Common myeloid progenitor, CD34-positive (primary cell): Measurements from ENCODE around the gene PNPLA2.

Experiments
- CTCF ChIA-PET: fragments of 350-600 bp; sonication (Branson Sonifier 250); formaldehyde crosslinking; loops from one replicate; lab custom pipeline; 2021; ENCODE audit warnings: antibody characterized with exemption; lab: Charles Lee
- POLR2A ChIA-PET: fragments of 350-600 bp; sonication (Branson Sonifier 250); formaldehyde crosslinking; loops from one replicate; lab custom pipeline; 2021; ENCODE audit warnings: antibody characterized with exemption; lab: Charles Lee
- DNase-seq, 3 donors: peaks; one replicate each; pipeline versions ENCODE4 v3.0.0 to v3.0.0-alpha.2; 2013
- H3K27ac ChIP-seq, 2 experiments: 1 replicate in 1 of 2; 2 replicates in 1 of 2; pipeline ENCODE4 v1.7.0; 2013; ENCODE audit warnings: inconsistent platforms in 2 of 2, low read length in 2 of 2, mild to moderate bottlenecking in 2 of 2, low read depth in 1 of 2, moderate library complexity in 1 of 2; ENCODE audit not compliant: severe bottlenecking in 2 of 2, insufficient read depth in 1 of 2, poor library complexity in 1 of 2
- H3K27me3 ChIP-seq, 5 experiments: replicated peaks in 2 of 5; 1 replicate in 3 of 5; 2 replicates in 2 of 5; pipeline versions ENCODE4 v1.6.1 to v1.7.0; 2013; ENCODE audit warnings: low read length in 4 of 5, mild to moderate bottlenecking in 2 of 5, moderate library complexity in 2 of 5, inconsistent platforms in 1 of 5; ENCODE audit not compliant: insufficient read depth in 5 of 5, control insufficient read depth in 4 of 5
- H3K36me3 ChIP-seq, 4 experiments: 1 replicate in 2 of 4; 2 replicates in 2 of 4; pipeline versions ENCODE4 v1.6.1 to v1.7.0; 2013; ENCODE audit warnings: low read length in 3 of 4, control low read depth in 1 of 4, mild to moderate bottlenecking in 1 of 4; ENCODE audit not compliant: control insufficient read depth in 4 of 4, insufficient read depth in 4 of 4
- H3K4me1 ChIP-seq, 4 experiments: 1 replicate in 3 of 4; 2 replicates in 1 of 4; pipeline versions ENCODE4 v1.6.1 to v1.7.1; 2013; ENCODE audit warnings: low read length in 3 of 4, mild to moderate bottlenecking in 3 of 4, control low read depth in 1 of 4, inconsistent platforms in 1 of 4, moderate library complexity in 1 of 4; ENCODE audit not compliant: control insufficient read depth in 4 of 4, insufficient read depth in 4 of 4; ENCODE audit errors: control extremely low read depth in 1 of 4
- H3K4me3 ChIP-seq, 7 experiments: 1 replicate in 4 of 7; 2 replicates in 3 of 7; pipeline versions ENCODE4 v1.5.1 to v1.7.0; 2013; ENCODE audit warnings: mild to moderate bottlenecking in 7 of 7, low read length in 6 of 7, moderate library complexity in 6 of 7, inconsistent platforms in 2 of 7, low read depth in 2 of 7, control low read depth in 1 of 7; ENCODE audit not compliant: insufficient read depth in 4 of 7, control insufficient read depth in 1 of 7; ENCODE audit errors: extremely low read depth in 1 of 7
- H3K9me3 ChIP-seq, 5 experiments: 1 replicate in 4 of 5; 2 replicates in 1 of 5; pipeline versions ENCODE4 v1.6.1 to v1.7.1; 2013; ENCODE audit warnings: low read length in 4 of 5, mild to moderate bottlenecking in 2 of 5, inconsistent platforms in 1 of 5, low read depth in 1 of 5, moderate library complexity in 1 of 5; ENCODE audit not compliant: control insufficient read depth in 4 of 5, insufficient read depth in 2 of 5; ENCODE audit errors: control extremely low read depth in 1 of 5
- whole genome bisulfite sequencing: methylation state at CpG from one replicate; pipeline ENCODE4 v1.1.5; 2013; ENCODE audit not compliant: insufficient coverage; 5-methylcytosine and 5-hydroxymethylcytosine counted together

Gene PNPLA2

GRCh38 chr11:868802-869201, 50.1 kb downstream of the PNPLA2 start:
- Histone ChIP-seq H3K27me3 (no peaks in the 10 kb centered on the region), H3K27ac (no peak overlapping the region), H3K36me3 (peaks cover 0 to 25% (median 12%) of the 10 kb centered on the region in 4 experiments), H3K9me3 (no peaks in the 10 kb centered on the region), H3K4me3 (no peak overlapping the region), H3K4me1 (no peaks in the 10 kb centered on the region)
- 97% methylated on average over 7 of the region's 12 CpGs for WGBS
- ChIA-PET POLR2A (no interaction called here), CTCF (no interaction called here)
- DNase-seq, result no peak

GRCh38 chr11:869399-870126, 50.8 kb downstream of the PNPLA2 start:
- no peaks in the 10 kb centered on the region for H3K9me3 ChIP-seq
- no peak for DNase-seq
- H3K4me3 ChIP-seq, result no peak overlapping the region
- H3K27me3 ChIP-seq, result no peaks in the 10 kb centered on the region
- ChIA-PET CTCF (interaction anchor here (1.0 kb wide), 1 partner anchor 182 kb away, joined by 3 read pairs; no protein-coding TSS in a partner anchor), POLR2A (no interaction called here)
- peaks cover 0 to 28% (median 12%) of the 10 kb centered on the region in 4 experiments for H3K36me3 ChIP-seq
- no peak overlapping the region for H3K27ac ChIP-seq
- no peaks in the 10 kb centered on the region for H3K4me1 ChIP-seq
- 95% methylated on average over 22 of the region's 25 CpGs for WGBS

GRCh38 chr11:870127-870413, 51.4 kb downstream of the PNPLA2 start:
- H3K27me3 ChIP-seq, result no peaks in the 10 kb centered on the region
- no peak for DNase-seq

GRCh38 chr11:870418-870817, 51.7 kb downstream of the PNPLA2 start:
- Histone ChIP-seq H3K4me1 (no peaks in the 10 kb centered on the region), H3K36me3 (peaks cover 0 to 32% (median 14%) of the 10 kb centered on the region in 4 experiments), H3K9me3 (no peaks in the 10 kb centered on the region), H3K27me3 (no peaks in the 10 kb centered on the region), H3K27ac (no peak overlapping the region), H3K4me3 (no peak overlapping the region)
- ChIA-PET CTCF (interaction anchor here (1.0 kb wide), 1 partner anchor 181 kb away, joined by 3 read pairs; no protein-coding TSS in a partner anchor), POLR2A (no interaction called here)
- WGBS, result 97% methylated on average over 8 of the region's 8 CpGs
- DNase-seq, result no peak

More at GRCh38 chr11:870127-870413, 51.4 kb downstream of the PNPLA2 start:
- ChIA-PET CTCF (interaction anchor here (1.0 kb wide), 1 partner anchor 181 kb away, joined by 3 read pairs; no protein-coding TSS in a partner anchor), POLR2A (no interaction called here)
- Histone ChIP-seq H3K9me3 (no peaks in the 10 kb centered on the region), H3K27ac (no peak overlapping the region), H3K4me3 (no peak overlapping the region), H3K36me3 (peaks cover 0 to 32% (median 15%) of the 10 kb centered on the region in 4 experiments), H3K4me1 (no peaks in the 10 kb centered on the region)
- WGBS, result 100% methylated on average over 8 of the region's 8 CpGs

- no peaks in the 10 kb centered on the region for H3K27me3 ChIP-seq
- no peaks in the 10 kb centered on the region for H3K4me1 ChIP-seq
- no peak overlapping the region for H3K27ac ChIP-seq
- ChIA-PET POLR2A (no interaction called here), CTCF (no interaction called here)
- WGBS, result 88% methylated on average over 9 of the region's 9 CpGs
- H3K36me3 ChIP-seq, result peaks cover 0 to 38% (median 13%) of the 10 kb centered on the region in 4 experiments
- no peak for DNase-seq
- no peaks in the 10 kb centered on the region for H3K9me3 ChIP-seq
- H3K4me3 ChIP-seq, result no peak overlapping the region
These were observed 52.8 kb downstream of the PNPLA2 start for GRCh38 chr11:871472-871871.

GRCh38 chr11:872799-873198, 54.1 kb downstream of the PNPLA2 start:
- ChIA-PET POLR2A (no interaction called here), CTCF (no interaction called here)
- 96% methylated on average over 9 of the region's 9 CpGs for WGBS
- DNase-seq, result no peak
- Histone ChIP-seq H3K36me3 (peaks cover 0 to 33% (median 15%) of the 10 kb centered on the region in 4 experiments), H3K4me3 (no peak overlapping the region), H3K27me3 (no peaks in the 10 kb centered on the region), H3K4me1 (no peaks in the 10 kb centered on the region), H3K9me3 (no peaks in the 10 kb centered on the region), H3K27ac (no peak overlapping the region)

GRCh38 chr11:873706-874105, 55.0 kb downstream of the PNPLA2 start:
- Histone ChIP-seq H3K36me3 (peaks cover 0 to 30% (median 13%) of the 10 kb centered on the region in 4 experiments), H3K4me3 (no peak overlapping the region), H3K27ac (no peak overlapping the region), H3K27me3 (no peaks in the 10 kb centered on the region), H3K9me3 (no peaks in the 10 kb centered on the region), H3K4me1 (no peaks in the 10 kb centered on the region)
- ChIA-PET POLR2A (no interaction called here), CTCF (no interaction called here)
- 83% methylated on average over 6 of the region's 12 CpGs for WGBS
- DNase-seq, result no peak
